Erythroblast (primary cell): ENCODE measurements around the gene RAB1A.
"Not testable (repeated sequence)": the region's sequence is repeated elsewhere in the genome, so short reads cannot be mapped to it uniquely, and the experiment has no call there.

ENCODE experiments used
- DNase-seq, 2 experiments: peaks; one replicate each; lab custom pipeline; 2025; lab: John Stamatoyannopoulos, UW
- GATA1 ChIP-seq: IDR thresholded peaks from 2 replicates; pipeline ENCODE4 v1.6.1; 2011; ENCODE audit warnings: low read depth, mild to moderate bottlenecking, control low read depth, low read length, moderate library complexity
- POLR2A ChIP-seq: IDR thresholded peaks from 2 replicates; pipeline ENCODE4 v1.6.1; 2011; ENCODE audit warnings: mild to moderate bottlenecking, low read length

Gene RAB1A

GRCh38 chr2:65129826-65130663 is at the start of gene RAB1A:
RAB1A (minus strand) TSS chr2:65130106; CDS start chr2:65129915, 191 bp downstream.
- peak; percentile 99 to 100 for DNase-seq
- TF ChIP-seq GATA1 (no peak), POLR2A (peak; percentile 83)

- no peak for TF ChIP-seq GATA1
- no peak for TF ChIP-seq POLR2A
- no peak for DNase-seq
These were observed 48.0 kb upstream of the RAB1A start for GRCh38 chr2:65177751-65178442.

- no peak for TF ChIP-seq POLR2A
- no peak for DNase-seq
These were observed 46.1 kb upstream of the RAB1A start for GRCh38 chr2:65175894-65176530.

- DNase-seq = not testable (repeated sequence)
These were observed 44.1 kb upstream of the RAB1A start for GRCh38 chr2:65174031-65174430.

GRCh38 chr2:65172994-65173790 is 43.3 kb upstream of the RAB1A start:
- TF ChIP-seq GATA1 = no peak
- TF ChIP-seq POLR2A = no peak
- no peak for DNase-seq

- not testable (repeated sequence) for DNase-seq
These were observed 40.9 kb upstream of the RAB1A start for GRCh38 chr2:65170611-65171477.

GRCh38 chr2:65169760-65170136 is 39.8 kb upstream of the RAB1A start:
- TF ChIP-seq POLR2A (no peak), GATA1 (no peak)
- DNase-seq = no peak

- TF ChIP-seq GATA1 (no peak), POLR2A (no peak)
- DNase-seq = no peak
These were observed 35.7 kb upstream of the RAB1A start for GRCh38 chr2:65165558-65165957.

GRCh38 chr2:65164426-65164891 is 34.6 kb upstream of the RAB1A start:
- TF ChIP-seq GATA1 = no peak
- no peak for TF ChIP-seq POLR2A
- DNase-seq = no peak

- TF ChIP-seq POLR2A = no peak
- TF ChIP-seq GATA1 = no peak
- no peak for DNase-seq
These were observed 31.7 kb upstream of the RAB1A start for GRCh38 chr2:65161551-65162100.

- no peak for DNase-seq
- TF ChIP-seq GATA1 (no peak), POLR2A (no peak)
These were observed 30.0 kb upstream of the RAB1A start for GRCh38 chr2:65159906-65160305.

- TF ChIP-seq POLR2A (no peak), GATA1 (no peak)
These were observed 29.4 kb upstream of the RAB1A start for GRCh38 chr2:65159261-65159660.

More at GRCh38 chr2:65159261-65159660, 29.4 kb upstream of the RAB1A start:
- DNase-seq = no peak
